GM12875 (cell line): ENCODE measurements around the gene ANXA6.
"Not testable (repeated sequence)": the region's sequence is repeated elsewhere in the genome, so short reads cannot be mapped to it uniquely, and the experiment has no call there.

ENCODE experiments used
- H3K4me3 ChIP-seq: one replicate; pipeline ENCODE4 v1.5.1; 2011; ENCODE audit warnings: low read depth, low read length, control low read depth
- TF ChIP-seq, protein P1 (sequence below): IDR thresholded peaks from 2 replicates; pipeline ENCODE4 v1.5.1; 2011; ENCODE audit warnings: low read depth, mild to moderate bottlenecking, control low read depth, inconsistent platforms, low read length, moderate library complexity, borderline replicate concordance; ENCODE audit not compliant: insufficient read depth

Gene ANXA6

DNA sequence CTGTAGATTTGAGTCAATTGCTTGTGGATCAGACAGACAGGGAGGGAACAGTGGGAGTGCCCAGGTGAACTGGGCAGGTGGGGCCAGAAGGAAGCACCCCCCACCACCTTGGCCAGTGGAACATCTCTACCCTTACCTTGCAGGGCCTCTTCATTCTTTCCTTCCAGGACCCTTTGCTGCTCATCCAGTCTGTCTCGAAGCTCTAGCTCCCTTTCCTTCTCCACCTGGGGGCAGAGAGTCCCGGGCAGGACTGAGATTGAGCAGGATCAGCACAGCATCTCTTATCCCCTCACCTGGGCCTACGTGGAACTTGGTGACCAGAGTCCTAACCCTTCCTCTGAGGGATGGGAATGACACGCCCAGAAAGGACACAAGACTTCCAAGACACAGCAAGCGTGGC, 41.3 kb upstream of the ANXA6 start:
- TF ChIP-seq, protein P1, sequence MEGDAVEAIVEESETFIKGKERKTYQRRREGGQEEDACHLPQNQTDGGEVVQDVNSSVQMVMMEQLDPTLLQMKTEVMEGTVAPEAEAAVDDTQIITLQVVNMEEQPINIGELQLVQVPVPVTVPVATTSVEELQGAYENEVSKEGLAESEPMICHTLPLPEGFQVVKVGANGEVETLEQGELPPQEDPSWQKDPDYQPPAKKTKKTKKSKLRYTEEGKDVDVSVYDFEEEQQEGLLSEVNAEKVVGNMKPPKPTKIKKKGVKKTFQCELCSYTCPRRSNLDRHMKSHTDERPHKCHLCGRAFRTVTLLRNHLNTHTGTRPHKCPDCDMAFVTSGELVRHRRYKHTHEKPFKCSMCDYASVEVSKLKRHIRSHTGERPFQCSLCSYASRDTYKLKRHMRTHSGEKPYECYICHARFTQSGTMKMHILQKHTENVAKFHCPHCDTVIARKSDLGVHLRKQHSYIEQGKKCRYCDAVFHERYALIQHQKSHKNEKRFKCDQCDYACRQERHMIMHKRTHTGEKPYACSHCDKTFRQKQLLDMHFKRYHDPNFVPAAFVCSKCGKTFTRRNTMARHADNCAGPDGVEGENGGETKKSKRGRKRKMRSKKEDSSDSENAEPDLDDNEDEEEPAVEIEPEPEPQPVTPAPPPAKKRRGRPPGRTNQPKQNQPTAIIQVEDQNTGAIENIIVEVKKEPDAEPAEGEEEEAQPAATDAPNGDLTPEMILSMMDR = no peak
- no peak overlapping the region for H3K4me3 ChIP-seq

DNA sequence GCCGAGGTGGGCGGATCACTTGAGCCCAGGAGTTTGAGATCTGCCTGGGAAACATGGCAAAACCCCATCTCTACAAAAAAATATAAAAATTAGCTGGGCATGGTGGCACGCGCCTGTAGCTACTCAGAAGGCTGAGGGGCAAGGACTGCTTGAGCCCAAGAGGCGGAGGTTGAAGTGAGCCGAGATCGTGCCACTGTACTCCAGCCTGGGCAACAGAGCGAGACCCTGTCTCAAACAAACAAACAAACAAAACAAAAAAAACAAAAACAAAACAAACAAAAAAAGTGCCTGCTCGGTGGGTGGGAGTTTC, 39.7 kb upstream of the ANXA6 start:
- not testable (repeated sequence) for H3K4me3 ChIP-seq

GRCh38 chr5:151196556-151197290, 39.1 kb upstream of the ANXA6 start:
- no peak overlapping the region for H3K4me3 ChIP-seq
- TF ChIP-seq, protein P1 = no peak

- TF ChIP-seq, protein P1 = no peak
- no peak overlapping the region for H3K4me3 ChIP-seq
Observed at GRCh38 chr5:151195622-151196021, 38.0 kb upstream of the ANXA6 start.

GRCh38 chr5:151192626-151193025, 35.0 kb upstream of the ANXA6 start:
- TF ChIP-seq, protein P1 = no peak
- no peak overlapping the region for H3K4me3 ChIP-seq

- H3K4me3 ChIP-seq = no peak overlapping the region
- TF ChIP-seq, protein P1 = no peak
Observed at GRCh38 chr5:151191661-151192060, 34.1 kb upstream of the ANXA6 start.

GRCh38 chr5:151189151-151189550, 31.6 kb upstream of the ANXA6 start:
- no peak overlapping the region for H3K4me3 ChIP-seq
- TF ChIP-seq, protein P1 = no peak

GRCh38 chr5:151186538-151186937, 29.0 kb upstream of the ANXA6 start:
- TF ChIP-seq, protein P1 = no peak
- H3K4me3 ChIP-seq = no peak overlapping the region
